ENCODE data around the gene DCP1B.

Gene DCP1B

GRCh38 chr12:1913377-1914113 is 90.7 kb downstream of the DCP1B start:
- H2AFZ ChIP-seq (ENCODE audit: low read depth, low read length): no peak overlapping the region
- H3K4me1 ChIP-seq (ENCODE audit: low read length): peaks cover 12% of the 10 kb centered on the region
- no peak overlapping the region for H3K27ac ChIP-seq (ENCODE audit: low read length)
- no peaks in the 10 kb centered on the region for H3K79me2 ChIP-seq (ENCODE audit: low read length)
- H3K4me2 ChIP-seq (ENCODE audit: low read length): no peak overlapping the region
- no peak overlapping the region for H3K4me3 ChIP-seq (ENCODE audit: low read length)
- no peaks in the 10 kb centered on the region for H3K9me3 ChIP-seq (ENCODE audit: insufficient read depth, low read length)
- H3K9ac ChIP-seq (ENCODE audit: low read length): no peak overlapping the region
- no peaks in the 10 kb centered on the region for H3K36me3 ChIP-seq (replicated peaks; ENCODE audit: low read depth, low read length)
- no peak for TF ChIP-seq CTCF (IDR thresholded peaks at IDR 0.05; ENCODE audit: low read depth, low read length)
- TF ChIP-seq EZH2phosphoT487 (IDR thresholded peaks at IDR 0.05; ENCODE audit: low read depth): no peak
- no peaks in the 10 kb centered on the region for H4K20me1 ChIP-seq (ENCODE audit: insufficient read depth, low read length)
- 0 out of 2 replicates have a peak, but pooled peaks cover 8% of the 10 kb centered on the region for H3K27me3 ChIP-seq (ENCODE audit: low read depth, low read length)

- Histone ChIP-seq H3K4me2 (ENCODE audit: low read length) (no peak overlapping the region), H3K27me3 (ENCODE audit: low read depth, low read length) (0 out of 2 replicates have a peak, but pooled peaks cover 4% of the 10 kb centered on the region), H3K79me2 (ENCODE audit: low read length) (no peaks in the 10 kb centered on the region), H2AFZ (ENCODE audit: low read depth, low read length) (no peak overlapping the region), H3K36me3 (replicated peaks; ENCODE audit: low read depth, low read length) (no peaks in the 10 kb centered on the region), H3K27ac (ENCODE audit: low read length) (no peak overlapping the region), H3K4me1 (ENCODE audit: low read length) (peaks cover 11% of the 10 kb centered on the region), H3K9ac (ENCODE audit: low read length) (no peak overlapping the region), H4K20me1 (ENCODE audit: insufficient read depth, low read length) (no peaks in the 10 kb centered on the region), H3K4me3 (ENCODE audit: low read length) (no peak overlapping the region), H3K9me3 (ENCODE audit: insufficient read depth, low read length) (no peaks in the 10 kb centered on the region)
- TF ChIP-seq CTCF (IDR thresholded peaks at IDR 0.05; ENCODE audit: low read depth, low read length) (no peak), EZH2phosphoT487 (IDR thresholded peaks at IDR 0.05; ENCODE audit: low read depth) (no peak)
Observed at GRCh38 chr12:1912580-1913376, 91.5 kb downstream of the DCP1B start.

- no peak overlapping the region for H3K4me2 ChIP-seq (ENCODE audit: low read length)
- no peak overlapping the region for H3K27ac ChIP-seq (ENCODE audit: low read length)
- no peaks in the 10 kb centered on the region for H3K27me3 ChIP-seq (ENCODE audit: low read depth, low read length)
- H3K36me3 ChIP-seq (replicated peaks; ENCODE audit: low read depth, low read length): no peaks in the 10 kb centered on the region
- H4K20me1 ChIP-seq (ENCODE audit: insufficient read depth, low read length): no peaks in the 10 kb centered on the region
- H2AFZ ChIP-seq (ENCODE audit: low read depth, low read length): no peak overlapping the region
- H3K79me2 ChIP-seq (ENCODE audit: low read length): no peaks in the 10 kb centered on the region
- H3K4me1 ChIP-seq (ENCODE audit: low read length): peaks cover 6% of the 10 kb centered on the region; the same call in 1 of the 2 replicates
- no peak overlapping the region for H3K9ac ChIP-seq (ENCODE audit: low read length)
- no peak overlapping the region for H3K4me3 ChIP-seq (ENCODE audit: low read length)
- H3K9me3 ChIP-seq (ENCODE audit: insufficient read depth, low read length): no peaks in the 10 kb centered on the region
- no peak for TF ChIP-seq CTCF (IDR thresholded peaks at IDR 0.05; ENCODE audit: low read depth, low read length)
- TF ChIP-seq EZH2phosphoT487 (IDR thresholded peaks at IDR 0.05; ENCODE audit: low read depth): no peak
Observed at GRCh38 chr12:1911598-1912575, 92.4 kb downstream of the DCP1B start.
